OCI-M2 (cell line): ENCODE results near the gene KCNJ4.

Experiments used
- DNase-seq: peaks from one replicate; lab custom pipeline; 2025; ENCODE audit not compliant: unreplicated experiment; lab: John Stamatoyannopoulos, UW

Gene KCNJ4

DNA sequence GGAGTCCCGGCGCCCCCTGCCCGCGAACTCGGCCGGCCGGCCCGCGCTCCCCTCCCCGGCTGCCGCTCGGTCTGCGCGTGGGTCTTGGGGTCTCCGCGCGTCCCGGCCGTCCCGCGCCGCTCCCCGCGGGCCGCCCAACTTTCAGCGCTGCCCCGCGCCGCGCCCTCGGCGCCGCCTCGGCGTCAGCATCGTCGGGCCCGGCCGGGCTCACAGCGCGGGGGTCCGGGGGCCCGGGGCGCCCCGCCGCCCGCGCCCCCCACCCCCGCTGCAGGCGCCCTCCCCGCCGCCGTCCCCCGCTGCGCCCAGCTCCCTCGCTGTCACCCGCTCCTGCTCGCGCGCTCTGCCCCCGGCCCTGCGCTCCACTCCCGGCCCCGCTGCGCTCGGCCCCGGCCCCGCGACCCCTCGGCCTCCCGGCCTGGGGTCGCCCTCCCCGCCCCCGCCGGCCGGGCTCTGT lies at the start of gene KCNJ4:
KCNJ4 (minus strand) TSS at position 124 of the 454 bp plus-strand sequence. CDS start 27,067 bp downstream, outside the sequence.
- DNase-seq: no peak

DNA sequence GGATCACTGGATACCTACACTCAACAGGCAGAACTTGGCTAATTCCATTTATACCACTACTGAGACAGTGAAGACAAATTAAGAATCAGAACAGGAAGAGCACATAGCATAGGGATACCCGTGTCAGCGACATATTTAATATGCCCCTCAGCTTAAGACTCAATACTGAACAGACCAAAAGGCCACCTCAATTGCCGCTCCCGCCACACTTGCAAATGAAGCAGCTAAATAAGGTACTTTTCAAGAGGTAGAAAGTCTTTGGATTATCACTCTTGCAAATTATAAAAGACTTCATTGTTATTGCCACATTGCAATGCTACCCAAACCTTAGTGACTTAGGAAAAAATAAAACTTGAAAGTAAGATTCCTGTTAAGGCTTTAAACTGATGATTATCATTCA lies 48.0 kb upstream of the KCNJ4 start:
- no peak for DNase-seq

DNA sequence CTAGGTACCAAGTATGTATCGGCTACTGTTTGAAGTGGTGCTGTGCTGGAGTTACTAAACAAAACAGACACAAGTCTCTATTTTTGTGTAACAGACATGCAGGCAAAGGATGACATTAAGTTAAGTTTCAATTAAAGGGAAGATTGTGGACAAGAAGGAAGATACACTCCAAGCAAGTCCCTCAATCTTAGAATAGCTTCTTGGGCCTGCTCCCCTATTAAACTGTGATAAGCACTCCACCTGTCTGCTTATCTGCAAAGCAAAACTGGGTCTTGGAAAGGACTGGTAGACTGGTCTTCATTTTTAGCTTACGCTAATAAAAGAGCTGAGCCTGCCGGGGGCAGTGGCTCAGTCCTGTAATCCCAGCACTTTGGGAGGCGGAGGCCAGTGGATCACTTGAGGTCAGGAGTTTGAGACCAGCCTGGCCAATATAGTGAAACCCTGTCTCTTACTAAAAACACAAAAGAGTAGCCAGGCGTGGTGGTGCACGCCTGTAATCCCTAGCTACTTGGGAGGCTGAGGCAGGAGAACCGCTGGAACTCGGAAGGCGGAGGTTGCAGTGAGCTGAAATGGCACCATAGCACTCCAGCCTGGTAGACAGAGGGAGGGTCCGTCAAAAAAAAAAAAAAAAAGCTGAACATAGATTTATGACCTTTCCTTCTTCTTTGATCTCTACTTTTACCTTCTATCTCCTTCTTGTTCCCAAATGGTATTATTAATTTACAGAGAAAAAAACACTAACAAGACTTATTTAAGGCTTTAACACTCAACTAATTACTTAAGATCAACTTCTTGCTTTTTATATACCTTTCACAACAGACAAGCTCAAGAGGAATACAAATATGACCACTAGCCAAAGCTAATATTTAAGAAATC lies 47.0 kb upstream of the KCNJ4 start:
- DNase-seq: no peak

DNA sequence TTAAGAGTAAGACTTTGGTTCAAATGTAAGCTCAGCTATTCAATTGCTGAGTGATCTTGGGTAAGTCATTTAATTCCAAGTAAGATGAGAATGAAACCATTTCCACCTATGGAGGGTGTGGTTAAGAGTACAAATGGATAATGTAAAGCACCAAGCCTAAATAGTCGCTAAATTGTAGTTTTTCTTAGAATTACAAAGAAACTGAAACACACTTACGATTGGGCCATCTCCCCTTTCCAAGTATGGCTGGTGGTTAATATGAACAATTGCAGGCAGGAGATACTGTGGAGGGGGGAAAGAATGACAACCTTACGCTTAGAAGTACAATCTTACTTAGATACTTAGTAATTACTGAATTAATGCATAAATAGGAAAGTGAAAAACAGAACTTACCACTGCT lies 42.9 kb upstream of the KCNJ4 start:
- DNase-seq: no peak

DNA sequence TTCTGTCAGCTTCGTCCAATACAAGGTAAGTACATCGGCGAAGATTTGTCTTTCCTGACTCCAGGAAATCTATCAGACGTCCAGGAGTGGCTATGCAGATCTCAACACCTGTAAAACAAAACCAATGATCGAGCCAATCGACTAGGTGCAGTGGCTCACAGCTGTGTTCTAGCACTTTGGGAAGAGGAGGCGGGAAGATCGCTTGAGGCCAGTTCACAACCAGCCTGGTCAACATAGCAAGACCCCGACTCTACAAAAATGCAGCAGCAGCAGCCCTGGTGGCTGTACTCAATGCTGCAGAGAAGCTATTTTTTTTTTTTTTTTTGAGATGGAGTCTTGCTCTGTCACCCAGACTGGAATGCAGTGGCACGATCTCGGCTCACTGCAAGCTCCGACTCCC lies 39.9 kb upstream of the KCNJ4 start:
- no peak for DNase-seq

DNA sequence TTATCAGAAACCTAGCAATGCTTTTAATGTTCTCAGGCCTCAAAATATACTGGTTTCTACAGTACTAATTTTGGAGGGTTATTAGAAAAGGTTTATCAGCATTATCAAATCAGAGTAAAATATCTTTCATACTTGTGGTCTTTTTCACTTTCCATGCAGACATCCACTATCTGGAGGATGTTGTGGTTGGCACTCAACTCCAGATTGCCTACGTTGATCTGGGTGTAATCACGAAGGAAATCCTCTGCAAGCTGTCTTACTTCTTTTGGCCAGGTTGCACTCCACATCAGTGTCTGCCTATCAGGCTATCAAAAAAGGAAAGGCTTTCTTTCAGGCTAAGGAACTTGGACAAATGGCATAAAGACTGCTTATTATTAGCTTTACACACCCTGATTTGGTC lies 39.5 kb upstream of the KCNJ4 start:
- no peak for DNase-seq

DNA sequence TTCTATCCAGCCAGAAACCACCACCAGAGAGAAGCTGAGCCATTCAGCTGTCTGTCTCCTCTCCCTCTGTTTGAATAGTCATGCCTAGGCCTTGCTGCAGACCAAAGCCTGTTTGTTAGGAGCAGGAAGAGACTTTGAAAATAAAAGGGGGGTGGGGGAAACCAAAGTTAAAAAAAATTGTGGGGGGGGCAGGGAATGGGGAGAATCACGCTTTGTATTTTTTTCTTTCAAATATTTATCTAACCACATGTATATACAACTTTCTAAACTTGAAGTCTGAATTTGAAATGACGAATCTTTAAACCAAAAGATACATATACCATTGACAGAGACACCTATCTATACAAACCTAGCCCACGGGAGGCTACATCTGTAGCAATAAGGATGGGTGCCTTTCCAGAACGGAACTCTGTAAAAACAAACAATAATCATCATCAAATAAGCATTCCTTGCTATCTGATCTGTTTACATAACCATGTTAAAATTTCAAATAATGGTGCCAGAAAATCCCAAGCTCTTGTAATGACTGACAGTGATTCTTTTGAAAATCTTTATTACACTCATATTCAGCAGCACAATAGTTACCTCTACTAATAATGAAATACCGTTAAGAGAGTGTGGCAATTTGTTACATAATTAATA lies 36.8 kb upstream of the KCNJ4 start:
- DNase-seq: no peak

DNA sequence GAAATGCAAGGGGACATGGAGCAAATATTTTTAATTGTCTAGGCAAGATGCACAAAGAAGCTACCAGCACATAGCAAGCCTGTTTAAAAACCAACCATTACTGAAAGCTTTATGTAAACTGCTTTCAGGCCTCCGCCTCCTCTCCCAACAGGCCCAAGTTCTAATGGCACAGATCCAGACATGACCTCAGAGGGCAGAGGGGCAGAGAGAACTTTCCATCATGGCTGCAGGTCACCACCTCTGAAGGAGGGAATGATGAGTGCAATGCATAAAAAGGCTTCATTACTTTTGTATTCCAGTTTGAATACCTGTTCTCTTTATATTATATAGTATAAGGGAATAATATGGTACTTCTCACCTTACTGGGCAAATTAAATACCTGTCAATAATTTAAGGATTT lies 35.9 kb upstream of the KCNJ4 start:
- no peak for DNase-seq

DNA sequence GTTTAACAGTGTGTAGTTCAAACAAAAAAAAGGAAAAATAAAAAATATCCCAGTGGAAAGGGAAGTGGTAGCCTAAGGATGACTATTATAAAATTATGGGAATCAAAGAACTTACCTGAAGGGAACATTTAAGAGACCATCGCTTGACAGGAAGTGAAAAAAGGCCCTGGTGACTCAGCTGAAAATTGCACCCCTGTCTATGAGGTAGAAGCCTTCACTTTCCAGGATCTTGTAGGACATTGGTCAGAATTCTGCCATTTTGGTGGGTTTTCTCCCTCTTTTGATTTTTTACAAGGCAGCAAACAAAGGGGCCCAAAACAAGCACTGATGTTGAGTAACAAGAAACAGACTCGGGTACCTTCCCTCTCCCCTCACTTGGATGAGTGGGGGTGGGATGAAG lies 35.5 kb upstream of the KCNJ4 start:
- DNase-seq: no peak

DNA sequence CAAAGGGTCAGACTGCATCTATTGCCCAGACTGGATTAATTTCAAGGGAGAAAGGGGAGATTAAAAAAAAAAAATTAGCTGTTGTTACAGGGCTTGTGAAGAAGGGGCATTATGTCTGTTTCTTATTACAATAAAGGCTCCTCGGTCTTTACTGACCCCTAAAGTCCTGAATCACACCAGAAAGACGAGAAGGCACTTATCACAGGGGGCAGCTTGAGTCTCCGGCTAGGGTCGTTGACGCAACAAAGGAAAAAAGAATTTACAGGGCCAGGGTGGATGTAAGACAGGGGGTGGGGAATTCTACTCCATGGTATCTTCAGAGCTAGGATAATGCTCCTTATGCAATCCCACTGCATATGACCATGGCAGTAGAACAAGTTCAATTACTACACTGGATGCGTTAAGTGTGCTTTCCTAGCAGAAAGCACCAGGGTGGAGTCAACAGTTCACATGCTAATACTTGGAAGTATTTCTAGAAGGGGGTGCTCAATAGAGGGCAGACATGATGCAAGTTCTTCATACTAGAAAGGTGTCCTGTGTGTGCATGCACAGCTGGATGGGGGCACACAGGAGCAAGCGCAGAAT lies 34.7 kb upstream of the KCNJ4 start:
- DNase-seq: no peak

DNA sequence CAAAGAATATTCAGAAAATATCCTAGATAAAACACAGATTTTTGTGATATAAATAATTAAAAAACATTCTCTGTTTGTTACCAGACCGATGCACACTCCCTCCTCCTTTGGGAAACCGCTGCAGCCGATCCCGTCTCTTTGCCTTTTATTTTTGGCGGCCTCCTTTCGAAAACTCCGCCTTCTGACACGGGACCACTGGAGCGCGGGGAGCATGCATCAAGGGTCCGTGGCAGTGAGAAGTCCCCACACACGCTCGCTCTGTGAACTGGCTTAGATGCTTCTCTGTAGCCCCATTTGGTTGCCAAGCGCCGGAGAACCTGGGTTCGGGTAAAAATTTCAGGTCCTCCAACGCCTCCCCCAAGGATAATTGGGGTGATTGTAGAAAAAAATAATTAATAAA lies 34.1 kb upstream of the KCNJ4 start:
- no peak for DNase-seq

DNA sequence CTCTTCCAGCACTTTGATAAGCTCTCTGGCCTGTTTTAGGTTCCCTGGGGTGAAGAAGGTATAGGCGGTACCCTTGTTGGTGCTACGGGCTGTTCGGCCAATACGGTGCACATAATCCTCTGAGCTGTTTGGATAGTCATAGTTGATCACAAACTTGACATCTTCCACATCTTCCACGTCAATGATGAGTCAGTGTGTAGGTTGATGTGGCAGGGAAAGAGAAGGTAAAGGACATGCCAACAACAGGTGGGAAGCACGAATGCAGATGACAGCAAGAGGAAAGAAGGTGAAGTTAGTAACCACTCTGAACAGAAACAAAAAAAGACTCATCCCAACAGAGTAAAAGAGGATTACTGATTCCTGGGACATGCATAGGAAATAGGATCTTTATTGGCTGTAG lies 32.9 kb upstream of the KCNJ4 start:
- DNase-seq: no peak

DNA sequence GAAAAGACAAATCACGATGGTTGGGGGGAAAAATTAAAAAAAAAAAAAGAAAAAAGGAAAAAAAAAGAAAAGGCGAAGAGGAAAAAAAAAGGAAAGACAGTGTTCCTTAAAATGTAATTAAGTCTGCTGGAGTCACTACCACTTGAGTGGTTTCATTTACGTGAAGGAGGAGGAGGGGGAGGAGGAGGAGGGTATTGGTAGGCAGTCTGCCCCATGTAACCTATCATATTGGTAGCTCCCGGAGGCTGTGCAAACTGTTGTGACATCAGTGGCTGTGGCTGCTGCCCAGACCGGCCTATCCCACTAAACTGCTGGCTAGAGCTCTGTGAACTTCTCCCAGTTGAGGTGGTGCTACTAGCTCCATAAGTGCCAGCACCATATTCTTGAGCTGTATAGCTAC lies 30.8 kb upstream of the KCNJ4 start:
- DNase-seq: no peak

DNA sequence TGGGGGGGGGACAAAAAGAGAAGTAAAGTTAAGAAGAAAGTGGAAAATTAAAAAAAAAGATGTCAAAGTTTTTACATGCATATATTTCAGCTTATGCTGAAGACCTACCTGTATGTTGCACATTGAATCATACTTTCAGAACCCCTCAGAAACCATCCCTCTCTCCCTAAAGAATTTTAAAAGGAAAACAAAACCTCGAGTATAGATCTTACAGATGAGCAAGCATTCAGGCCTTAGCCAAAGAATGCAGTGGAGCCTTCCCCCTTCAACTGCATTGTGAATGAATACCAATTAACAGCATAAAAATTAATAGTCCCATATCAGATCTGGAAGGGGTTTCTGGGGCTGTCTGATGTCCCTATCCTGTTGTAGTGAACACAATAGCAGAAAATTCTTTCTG lies 29.2 kb upstream of the KCNJ4 start:
- no peak for DNase-seq

DNA sequence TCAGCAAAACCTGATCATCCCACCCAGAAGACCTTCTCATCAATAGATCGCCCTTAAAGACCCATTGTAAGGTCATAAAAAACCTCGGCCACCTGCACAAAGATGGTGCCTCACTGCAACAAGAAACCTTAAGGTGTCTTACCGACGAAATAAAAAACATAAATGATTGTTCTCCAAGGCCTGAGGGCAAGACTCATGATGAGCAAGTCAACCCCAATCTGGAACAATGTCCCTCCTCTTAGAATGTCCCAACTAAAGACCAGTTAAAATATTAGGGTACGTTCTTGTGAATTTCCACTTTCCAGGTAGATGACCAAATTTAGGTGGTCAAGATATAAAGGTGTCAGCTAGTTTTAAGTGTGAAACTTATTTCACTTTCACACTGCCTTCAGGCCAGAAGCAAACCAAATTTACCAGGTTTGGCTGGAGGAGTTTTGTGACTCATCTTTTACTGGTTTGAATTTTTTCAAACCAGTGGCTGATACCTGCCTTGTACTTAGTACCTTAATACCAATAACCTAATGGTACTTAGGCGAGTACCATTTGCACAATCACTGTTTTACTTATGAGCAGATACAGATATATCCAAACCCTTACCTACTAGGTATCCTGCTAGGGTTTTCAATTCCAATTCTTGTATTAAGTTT lies 27.8 kb upstream of the KCNJ4 start:
- no peak for DNase-seq

DNA sequence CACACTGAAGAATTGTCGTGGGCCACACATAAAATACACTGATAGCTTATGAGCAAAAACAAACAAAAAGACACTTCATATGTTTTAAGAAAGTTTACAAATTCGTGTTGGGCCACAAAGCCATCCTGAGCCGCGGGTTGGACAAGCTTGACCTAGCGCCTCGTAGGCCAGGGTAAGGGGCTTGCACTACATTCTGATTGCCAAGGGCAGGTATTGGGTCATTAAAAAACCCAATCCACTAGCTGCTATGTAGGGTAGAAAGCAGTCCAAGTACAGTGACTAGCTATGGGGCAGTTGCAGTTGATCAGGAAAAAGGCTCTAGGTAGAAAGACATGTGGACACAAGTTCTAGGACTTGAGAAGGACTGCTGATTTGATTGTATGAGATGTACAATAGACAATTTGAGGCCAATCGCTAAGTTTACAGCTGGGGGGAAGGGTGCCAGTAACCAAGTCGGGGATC lies 26.9 kb upstream of the KCNJ4 start:
- DNase-seq: no peak

DNA sequence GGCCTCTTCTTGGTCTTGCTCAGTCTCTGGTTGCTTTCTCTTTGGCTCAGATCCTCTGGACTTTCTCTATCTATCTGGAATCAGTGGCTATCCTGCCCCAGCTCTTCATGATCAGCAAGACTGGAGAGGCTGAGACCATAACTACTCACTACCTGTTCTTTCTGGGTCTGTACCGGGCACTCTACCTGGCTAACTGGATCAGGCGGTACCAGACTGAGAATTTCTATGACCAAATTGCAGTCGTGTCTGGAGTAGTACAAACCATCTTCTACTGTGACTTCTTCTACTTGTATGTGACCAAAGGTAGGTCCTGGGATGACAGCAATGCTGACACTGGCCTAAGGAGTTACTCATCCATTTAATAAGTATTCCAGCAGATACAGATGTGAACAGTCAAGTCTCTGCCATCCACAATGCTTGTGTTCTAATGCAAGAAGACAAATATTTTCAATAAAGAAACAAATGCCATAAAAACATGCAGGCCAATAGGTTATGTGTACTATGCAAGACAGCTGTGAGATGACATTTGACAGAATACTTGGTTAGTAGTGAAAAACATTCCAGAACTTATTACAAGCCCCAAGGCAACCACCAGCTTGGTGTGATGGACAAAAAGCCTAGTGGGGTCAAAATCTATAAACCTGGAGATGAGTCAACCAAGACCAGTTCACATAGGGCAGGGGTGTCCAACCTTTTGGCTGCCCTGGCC lies 26.3 kb upstream of the KCNJ4 start:
- no peak for DNase-seq

DNA sequence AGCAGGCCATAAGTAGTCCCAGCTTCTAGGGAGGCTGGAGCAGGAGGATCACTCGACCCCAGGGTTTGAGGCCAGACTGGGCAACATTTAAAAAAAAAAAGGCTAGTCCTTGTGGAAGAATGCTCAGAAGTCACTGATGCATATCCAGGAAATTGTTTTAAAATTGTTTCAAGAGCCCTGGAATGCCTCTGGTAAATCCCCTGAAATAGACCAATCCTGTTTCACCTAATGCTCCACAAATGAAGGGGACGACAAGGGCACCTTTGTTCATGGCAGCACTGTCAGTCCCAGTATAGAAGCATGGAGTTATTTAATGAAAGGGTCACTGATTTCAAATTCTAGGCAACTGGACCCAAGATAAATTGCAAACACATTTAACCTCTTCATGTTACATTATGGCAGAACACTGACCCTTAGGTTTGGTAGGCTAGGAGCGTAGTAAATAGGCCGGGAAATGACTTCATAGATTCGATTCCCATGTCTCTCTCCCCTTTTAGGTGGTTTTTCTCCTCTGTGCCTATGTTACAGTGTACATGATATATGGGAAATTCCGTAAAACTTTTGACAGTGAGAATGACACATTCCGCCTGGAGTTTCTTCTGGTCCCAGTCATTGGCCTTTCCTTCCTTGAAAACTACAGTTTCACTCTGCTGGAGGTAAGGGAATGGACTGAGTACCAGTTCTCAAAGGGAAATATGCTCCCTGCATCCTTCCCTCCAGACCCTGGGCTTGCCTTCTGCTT lies 24.3 kb upstream of the KCNJ4 start:
- no peak for DNase-seq

DNA sequence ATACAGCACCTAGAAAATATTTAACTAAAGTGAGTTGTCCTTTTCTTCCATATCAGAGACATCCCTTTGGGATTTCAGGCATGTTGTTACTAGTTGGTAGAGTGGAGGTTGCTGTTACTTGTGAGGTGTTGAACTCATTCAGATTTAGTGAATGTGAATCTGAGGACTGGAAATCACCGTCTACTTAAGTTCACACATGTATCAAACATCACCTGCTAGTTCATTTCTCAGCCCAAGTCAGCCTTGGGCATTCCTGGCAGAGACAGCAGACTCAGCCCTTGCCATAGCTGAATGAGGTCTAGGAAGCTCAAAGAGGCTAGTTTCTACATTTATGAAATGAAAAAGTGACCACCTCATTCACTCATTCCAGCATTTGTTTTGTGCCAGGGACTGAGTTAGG lies 22.6 kb upstream of the KCNJ4 start:
- no peak for DNase-seq

DNA sequence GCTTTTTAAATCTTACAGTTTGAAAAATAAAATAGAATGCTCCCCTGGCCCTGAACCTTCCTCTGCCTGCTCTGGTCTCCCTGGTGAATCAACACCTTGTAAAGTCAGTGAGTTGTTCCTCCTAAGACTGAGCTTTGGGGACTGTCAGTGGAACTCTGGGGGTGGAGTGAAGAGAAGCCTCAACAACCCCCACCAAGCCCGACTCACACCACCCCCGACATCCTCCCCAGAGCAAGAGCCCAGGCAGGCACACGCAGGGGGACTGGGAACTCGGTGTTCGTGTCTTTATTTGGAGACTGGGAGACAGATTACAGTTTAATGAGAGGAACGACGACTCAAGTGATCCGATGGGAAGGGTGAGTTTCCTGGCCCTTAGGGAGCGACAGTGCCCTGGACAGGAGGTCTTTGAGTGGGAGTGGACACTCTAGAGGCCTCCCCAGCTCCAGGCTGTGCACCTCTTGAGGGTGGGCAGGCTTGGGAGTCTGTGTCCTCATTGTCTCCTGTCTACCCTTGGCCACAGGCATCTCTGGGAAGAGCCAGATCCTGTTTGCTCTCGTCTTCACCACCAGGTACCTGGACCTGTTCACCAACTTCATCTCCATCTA lies 19.1 kb upstream of the KCNJ4 start:
- no peak for DNase-seq
